Keratinocyte (primary cell): ENCODE results near the gene LRRIQ3. TPM values are rescaled to one million over a fixed set of nuclear protein-coding genes. Genes with fewer than 3 reads are reported as not detected.

Experiments used
- DNase-seq: peaks from one replicate; pipeline ENCODE4 v3.0.0-alpha.2; 2011; ENCODE audit warnings: low read depth, missing footprints, low spot score
- FAIRE-seq: peaks from 2 replicates; lab custom pipeline; 2011; peaks lifted over from hg19 to GRCh38; lab: Jason Lieb, UNC
- H2AFZ ChIP-seq: 2 replicates; pipeline ENCODE4 v1.6.0; 2012; ENCODE audit warnings: low read length, control low read depth, inconsistent platforms; ENCODE audit not compliant: control insufficient read depth
- H3K27ac ChIP-seq: 2 replicates; pipeline ENCODE4 v1.5.1; 2011; ENCODE audit warnings: low read length; ENCODE audit not compliant: control insufficient read depth, insufficient read depth
- H3K27me3 ChIP-seq: 3 replicates; pipeline ENCODE4 v1.6.0; 2011; ENCODE audit warnings: low read length; ENCODE audit not compliant: control insufficient read depth, insufficient read depth; ENCODE audit errors: extremely low read depth
- H3K36me3 ChIP-seq, 2 experiments: 2 replicates in 1 of 2; 3 replicates in 1 of 2; pipeline ENCODE4 v1.5.1; 2011; ENCODE audit warnings: low read length in 2 of 2, mild to moderate bottlenecking in 1 of 2; ENCODE audit not compliant: control insufficient read depth in 2 of 2, insufficient read depth in 2 of 2; ENCODE audit errors: extremely low read depth in 1 of 2
- H3K4me1 ChIP-seq: 3 replicates; pipeline ENCODE4 v1.5.1; 2011; ENCODE audit warnings: low read length; ENCODE audit not compliant: control insufficient read depth, insufficient read depth; ENCODE audit errors: extremely low read depth
- H3K4me2 ChIP-seq: 3 replicates; pipeline ENCODE4 v1.6.0; 2011; ENCODE audit warnings: low read depth, low read length; ENCODE audit not compliant: control insufficient read depth, insufficient read depth; ENCODE audit errors: extremely low read depth
- H3K4me3 ChIP-seq, 3 experiments: fragments of 200-600 bp in 1 of 3; sonication (generic) in 1 of 3; 2 replicates in 2 of 3; 3 replicates in 1 of 3; pipeline ENCODE4 v1.5.1; 2011 to 2016; ENCODE audit warnings: low read length in 3 of 3, mild to moderate bottlenecking in 3 of 3, control low read depth in 2 of 3, inconsistent platforms in 1 of 3, low read depth in 1 of 3, mixed read lengths in 1 of 3, mixed run types in 1 of 3, moderate library complexity in 1 of 3; ENCODE audit not compliant: control insufficient read depth in 2 of 3, insufficient read depth in 2 of 3; ENCODE audit errors: extremely low read depth in 1 of 3
- H3K79me2 ChIP-seq: 2 replicates; pipeline ENCODE4 v1.6.0; 2012; ENCODE audit warnings: low read length; ENCODE audit not compliant: control insufficient read depth, insufficient read depth
- H3K9ac ChIP-seq: 3 replicates; pipeline ENCODE4 v1.6.0; 2011; ENCODE audit warnings: low read length; ENCODE audit not compliant: control insufficient read depth, insufficient read depth; ENCODE audit errors: extremely low read depth
- H3K9me1 ChIP-seq: 3 replicates; pipeline ENCODE4 v1.6.0; 2011; ENCODE audit warnings: low read length; ENCODE audit not compliant: control insufficient read depth, insufficient read depth; ENCODE audit errors: extremely low read depth
- H3K9me3 ChIP-seq: 2 replicates; pipeline ENCODE4 v1.5.1; 2012; ENCODE audit warnings: low read depth, low read length; ENCODE audit not compliant: control insufficient read depth
- H4K20me1 ChIP-seq: 3 replicates; pipeline ENCODE4 v1.6.0; 2011; ENCODE audit warnings: low read length; ENCODE audit not compliant: control insufficient read depth, insufficient read depth; ENCODE audit errors: extremely low read depth
- EZH2 ChIP-seq: IDR thresholded peaks from one replicate; pipeline ENCODE4 v1.6.1; 2012; ENCODE audit warnings: inconsistent platforms, mild to moderate bottlenecking, low read length, moderate library complexity
- dilution Hi-C: fragments of 300-500 bp; cut with MboI; formaldehyde crosslinking; loops from one replicate; pipeline ENCODE4 v1.7.0; 2020; ENCODE audit warnings: low sequenced_read_pairs; ENCODE audit not compliant: extremely low pct_ligation_motif_present
- polyA plus RNA-seq, 5 experiments: library from polyadenylated mRNA; depleted of rRNA in 3 of 5; stranded (reverse) in 3 of 5; stranded (forward) in 1 of 5; unstranded in 1 of 5; fragments of >200 nt; gene quantifications; 1 replicate in 1 of 5; 2 replicates in 3 of 5; 3 replicates in 1 of 5; pipeline versions ENCODE4 v1.2.1 to v1.2.3, GENCODE V29; 2011 to 2012; ENCODE audit warnings: missing spikeins in 2 of 5, low read depth in 1 of 5, low replicate concordance in 1 of 5
- TF ChIP-seq, protein P1 (sequence below), 3 experiments: IDR thresholded peaks in 1 of 3; conservative IDR thresholded peaks in 1 of 3; optimal IDR thresholded peaks in 1 of 3; 2 replicates in 2 of 3; 3 replicates in 1 of 3; pipeline versions ENCODE3 to v1.5.1; 2011; ENCODE audit warnings: low read length in 3 of 3, mild to moderate bottlenecking in 3 of 3, moderate library complexity in 2 of 3, control low read depth in 1 of 3, inconsistent platforms in 1 of 3; ENCODE audit not compliant: insufficient read depth in 2 of 3; ENCODE audit errors: extremely low read depth in 1 of 3

Gene LRRIQ3
- polyA plus RNA-seq, 1 donor (not counting 4 experiments of a cell fraction or from before 2014, with no cell fraction given): 1.8 TPM

DNA sequence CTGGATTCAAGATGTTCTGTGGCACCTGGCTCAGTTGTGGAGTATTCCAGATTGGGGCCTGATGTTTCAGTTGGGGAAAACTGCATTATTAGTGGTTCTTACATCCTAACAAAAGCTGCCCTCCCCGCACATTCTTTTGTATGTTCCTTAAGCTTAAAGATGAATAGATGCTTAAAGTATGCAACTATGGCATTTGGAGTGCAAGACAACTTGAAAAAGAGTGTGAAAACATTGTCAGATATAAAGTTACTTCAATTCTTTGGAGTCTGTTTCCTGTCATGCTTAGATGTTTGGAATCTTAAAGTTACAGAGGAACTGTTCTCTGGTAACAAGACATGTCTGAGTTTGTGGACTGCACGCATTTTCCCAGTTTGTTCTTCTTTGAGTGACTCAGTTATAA, 7.3 kb upstream of the LRRIQ3 start:
- Histone ChIP-seq H3K9me1 (no peaks in the 10 kb centered on the region), H3K9me3 (no peaks in the 10 kb centered on the region), H2AFZ (no peak overlapping the region), H3K27me3 (no peaks in the 10 kb centered on the region), H3K9ac (no peak overlapping the region), H3K4me2 (no peak overlapping the region), H3K79me2 (no peaks in the 10 kb centered on the region), H3K27ac (no peak overlapping the region), H3K36me3 (peaks cover 0 to 2% of the 10 kb centered on the region in 2 experiments), H3K4me3 (no peak overlapping the region), H3K4me1 (no peaks in the 10 kb centered on the region), H4K20me1 (no peaks in the 10 kb centered on the region)
- FAIRE-seq (no peak), DNase-seq (no peak)
- dilution Hi-C loops: no loop called here
- TF ChIP-seq, protein P1, sequence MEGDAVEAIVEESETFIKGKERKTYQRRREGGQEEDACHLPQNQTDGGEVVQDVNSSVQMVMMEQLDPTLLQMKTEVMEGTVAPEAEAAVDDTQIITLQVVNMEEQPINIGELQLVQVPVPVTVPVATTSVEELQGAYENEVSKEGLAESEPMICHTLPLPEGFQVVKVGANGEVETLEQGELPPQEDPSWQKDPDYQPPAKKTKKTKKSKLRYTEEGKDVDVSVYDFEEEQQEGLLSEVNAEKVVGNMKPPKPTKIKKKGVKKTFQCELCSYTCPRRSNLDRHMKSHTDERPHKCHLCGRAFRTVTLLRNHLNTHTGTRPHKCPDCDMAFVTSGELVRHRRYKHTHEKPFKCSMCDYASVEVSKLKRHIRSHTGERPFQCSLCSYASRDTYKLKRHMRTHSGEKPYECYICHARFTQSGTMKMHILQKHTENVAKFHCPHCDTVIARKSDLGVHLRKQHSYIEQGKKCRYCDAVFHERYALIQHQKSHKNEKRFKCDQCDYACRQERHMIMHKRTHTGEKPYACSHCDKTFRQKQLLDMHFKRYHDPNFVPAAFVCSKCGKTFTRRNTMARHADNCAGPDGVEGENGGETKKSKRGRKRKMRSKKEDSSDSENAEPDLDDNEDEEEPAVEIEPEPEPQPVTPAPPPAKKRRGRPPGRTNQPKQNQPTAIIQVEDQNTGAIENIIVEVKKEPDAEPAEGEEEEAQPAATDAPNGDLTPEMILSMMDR (optimal IDR thresholded peaks at IDR 0.05 in 1 of 3, IDR thresholded peaks at IDR 0.05 in 1 of 3, conservative IDR thresholded peaks at IDR 0.05 in 1 of 3; ENCODE audit: extremely low read depth in 1 of 3, insufficient read depth in 2 of 3, low read length in 3 of 3): no peak
- TF ChIP-seq EZH2: no peak

DNA sequence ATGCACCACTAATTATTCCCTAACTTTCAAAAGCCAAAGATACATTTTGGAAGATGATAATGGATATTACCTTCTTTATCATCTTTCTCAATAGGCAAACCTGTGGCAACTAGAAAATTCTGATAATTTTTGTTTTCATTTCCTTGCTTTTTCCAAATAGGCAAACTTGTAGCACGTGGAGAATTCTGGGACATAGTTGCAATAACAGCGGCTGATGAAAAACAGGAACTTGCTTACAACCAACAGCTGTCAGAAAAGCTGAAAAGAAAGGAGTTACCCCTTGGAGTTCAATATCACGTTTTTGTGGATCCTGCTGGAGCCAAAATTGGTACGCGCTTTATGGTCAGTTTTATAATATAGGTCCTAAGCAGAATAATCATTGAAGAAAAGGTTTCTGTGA, 1.5 kb upstream of the LRRIQ3 start:
- no peak for DNase-seq
- H3K4me1 ChIP-seq: peaks cover 7% of the 10 kb centered on the region
- H3K9me1 ChIP-seq: no peaks in the 10 kb centered on the region
- no peaks in the 10 kb centered on the region for H3K27me3 ChIP-seq
- H2AFZ ChIP-seq: no peak overlapping the region
- no peak overlapping the region for H3K4me3 ChIP-seq
- TF ChIP-seq EZH2: no peak
- TF ChIP-seq, protein P1 (optimal IDR thresholded peaks at IDR 0.05 in 1 of 3, IDR thresholded peaks at IDR 0.05 in 1 of 3, conservative IDR thresholded peaks at IDR 0.05 in 1 of 3; ENCODE audit: extremely low read depth in 1 of 3, insufficient read depth in 2 of 3, low read length in 3 of 3): no peak
- no peak overlapping the region for H3K27ac ChIP-seq
- no peak overlapping the region for H3K4me2 ChIP-seq
- no peak overlapping the region for H3K9ac ChIP-seq
- H3K36me3 ChIP-seq: no peaks in the 10 kb centered on the region
- peaks cover 4% of the 10 kb centered on the region for H3K79me2 ChIP-seq
- dilution Hi-C loops: no loop called here
- H3K9me3 ChIP-seq: no peaks in the 10 kb centered on the region
- no peak for FAIRE-seq
- no peaks in the 10 kb centered on the region for H4K20me1 ChIP-seq
